Fibroblast of lung (primary cell): ENCODE results near the gene TBC1D8.

Source experiments
- CTCF ChIP-seq, 2 donors: IDR thresholded peaks in 1 of 2; conservative IDR thresholded peaks in 1 of 2; 1 replicate in 1 of 2; 2 replicates in 1 of 2; pipeline ENCODE4 v1.5.1; 2011 to 2012; ENCODE audit warnings: low read length in 2 of 2, control low read depth in 1 of 2, inconsistent platforms in 1 of 2, low read depth in 1 of 2, mild to moderate bottlenecking in 1 of 2
- EZH2 ChIP-seq: IDR thresholded peaks from 2 replicates; pipeline ENCODE4 v1.5.1; 2012; ENCODE audit warnings: low read length, control low read depth, mild to moderate bottlenecking; ENCODE audit errors: missing control alignments

GRCh38 chr2:101135412-101136296 is 15.5 kb downstream of the TBC1D8 start:
- no peak for TF ChIP-seq EZH2
- no peak for TF ChIP-seq CTCF (conservative IDR thresholded peaks at IDR 0.05 in 1 of 2, IDR thresholded peaks at IDR 0.05 in 1 of 2; ENCODE audit: low read depth in 1 of 2, low read length in 2 of 2)
